ENCODE results near the gene PAK1IP1. TPM values are rescaled to one million over a fixed set of nuclear protein-coding genes. Genes with fewer than 3 reads are reported as not detected.

PAK1IP1 gene
- total RNA-seq, 1 experiment from 2014 or later = 34.0 TPM

GRCh38 chr6:10713962-10714361 lies 19.2 kb downstream of the PAK1IP1 start:
- no peaks in the 10 kb centered on the region for H3F3A ChIP-seq (ENCODE audit: low read length, unreplicated experiment)
- H3K4me2 ChIP-seq (ENCODE audit: low read length) = no peak overlapping the region
- no peak for DNase-seq
- no peak for ATAC-seq
- no peak for TF ChIP-seq EZH2 (IDR thresholded peaks at IDR 0.05; ENCODE audit: low read length, unreplicated experiment)
- no peak for TF ChIP-seq CTCF (conservative IDR thresholded peaks at IDR 0.05; ENCODE audit: low read depth, low read length)
- TF ChIP-seq EZH2phosphoT487 (IDR thresholded peaks at IDR 0.05; ENCODE audit: borderline replicate concordance, low read length) = no peak
- H3K9me3 ChIP-seq (ENCODE audit: low read length) = 0 out of 2 replicates have a peak, but pooled peaks cover 5% of the 10 kb centered on the region
- H3K79me2 ChIP-seq (ENCODE audit: low read length) = no peaks in the 10 kb centered on the region
- no peak overlapping the region for H3K4me3 ChIP-seq (ENCODE audit: low read length)
- H3K36me3 ChIP-seq (ENCODE audit: low read depth, low read length) = peaks cover 7% of the 10 kb centered on the region; the same call in 1 of the 2 replicates
- no peak overlapping the region for H3K9ac ChIP-seq (ENCODE audit: low read length)
- ChIA-PET POLR2A (ENCODE audit: unreplicated experiment) (no interaction called here), CTCF (no interaction called here)
- no peaks in the 10 kb centered on the region for H3K4me1 ChIP-seq (ENCODE audit: insufficient read depth, low read length)
- H3K9me2 ChIP-seq (replicated peaks; ENCODE audit: low read length) = no peaks in the 10 kb centered on the region
- H4K20me1 ChIP-seq (ENCODE audit: low read length) = no peaks in the 10 kb centered on the region
- BruUV-seq (replicated peaks) = no TSS peak
- H3K27ac ChIP-seq (ENCODE audit: low read length) = no peak overlapping the region
- H3K27me3 ChIP-seq (ENCODE audit: low read length) = no peaks in the 10 kb centered on the region
- intact Hi-C loops (cut with micrococcal nuclease) = no loop called here
- H2AFZ ChIP-seq (ENCODE audit: low read length) = no peak overlapping the region

- POLR2A ChIA-PET (ENCODE audit: unreplicated experiment) = interaction anchor here (1.2 kb wide), 1 partner anchor 9 kb away, joined by 4 read pairs; no protein-coding TSS in a partner anchor
- CTCF ChIA-PET = no interaction called here
- Histone ChIP-seq H3K9me3 (ENCODE audit: low read length) (0 out of 2 replicates have a peak, but pooled peaks cover 5% of the 10 kb centered on the region), H3K4me3 (ENCODE audit: low read length) (peak overlapping the region; percentile 74), H3F3A (ENCODE audit: low read length, unreplicated experiment) (no peaks in the 10 kb centered on the region), H3K36me3 (ENCODE audit: low read depth, low read length) (no peaks in the 10 kb centered on the region), H3K4me2 (ENCODE audit: low read length) (peak overlapping the region; percentile 87), H3K4me1 (ENCODE audit: insufficient read depth, low read length) (peaks cover 20% of the 10 kb centered on the region), H3K9me2 (replicated peaks; ENCODE audit: low read length) (no peaks in the 10 kb centered on the region), H3K79me2 (ENCODE audit: low read length) (peaks cover 15% of the 10 kb centered on the region), H3K27ac (ENCODE audit: low read length) (no peak overlapping the region), H3K27me3 (ENCODE audit: low read length) (no peaks in the 10 kb centered on the region), H4K20me1 (ENCODE audit: low read length) (no peaks in the 10 kb centered on the region), H2AFZ (ENCODE audit: low read length) (peak overlapping the region; percentile 86), H3K9ac (ENCODE audit: low read length) (no peak overlapping the region)
- DNase-seq (peak; percentile 62), ATAC-seq (no peak)
- TSS peak; percentile 45 for BruUV-seq (replicated peaks)
- intact Hi-C loops (cut with micrococcal nuclease) = no loop called here
- no peak for TF ChIP-seq EZH2 (IDR thresholded peaks at IDR 0.05; ENCODE audit: low read length, unreplicated experiment)
- TF ChIP-seq CTCF (conservative IDR thresholded peaks at IDR 0.05; ENCODE audit: low read depth, low read length) = no peak
- TF ChIP-seq EZH2phosphoT487 (IDR thresholded peaks at IDR 0.05; ENCODE audit: borderline replicate concordance, low read length) = no peak
These were observed 24.7 kb downstream of the PAK1IP1 start for GRCh38 chr6:10719296-10719963.

GRCh38 chr6:10719964-10720264 lies 25.1 kb downstream of the PAK1IP1 start:
- intact Hi-C loops (cut with micrococcal nuclease) = no loop called here
- no peaks in the 10 kb centered on the region for H3K9me2 ChIP-seq (replicated peaks; ENCODE audit: low read length)
- peaks cover 23% of the 10 kb centered on the region for H3K4me1 ChIP-seq (ENCODE audit: insufficient read depth, low read length)
- ATAC-seq = no peak
- ChIA-PET CTCF (no interaction called here), POLR2A (ENCODE audit: unreplicated experiment) (interaction anchor here (0.6 to 1.2 kb wide), 2 partner anchors 10 to 39 kb away, joined by 4 to 5 read pairs; no protein-coding TSS in a partner anchor)
- H4K20me1 ChIP-seq (ENCODE audit: low read length) = no peaks in the 10 kb centered on the region
- no peaks in the 10 kb centered on the region for H3K27me3 ChIP-seq (ENCODE audit: low read length)
- H3K36me3 ChIP-seq (ENCODE audit: low read depth, low read length) = no peaks in the 10 kb centered on the region
- H3K9me3 ChIP-seq (ENCODE audit: low read length) = 0 out of 2 replicates have a peak, but pooled peaks cover 5% of the 10 kb centered on the region
- H3K4me2 ChIP-seq (ENCODE audit: low read length) = peak overlapping the region; percentile 87
- peak overlapping the region; percentile 86 for H2AFZ ChIP-seq (ENCODE audit: low read length)
- peak overlapping the region; percentile 74 for H3K4me3 ChIP-seq (ENCODE audit: low read length)
- BruUV-seq (replicated peaks) = no TSS peak
- H3K9ac ChIP-seq (ENCODE audit: low read length) = peak overlapping the region; percentile 77
- peak overlapping the region; percentile 29 for H3K27ac ChIP-seq (ENCODE audit: low read length)
- no peak for DNase-seq
- TF ChIP-seq EZH2 (IDR thresholded peaks at IDR 0.05; ENCODE audit: low read length, unreplicated experiment) = no peak
- TF ChIP-seq CTCF (conservative IDR thresholded peaks at IDR 0.05; ENCODE audit: low read depth, low read length) = no peak
- TF ChIP-seq EZH2phosphoT487 (IDR thresholded peaks at IDR 0.05; ENCODE audit: borderline replicate concordance, low read length) = no peak
- H3F3A ChIP-seq (ENCODE audit: low read length, unreplicated experiment) = no peaks in the 10 kb centered on the region
- peaks cover 19% of the 10 kb centered on the region for H3K79me2 ChIP-seq (ENCODE audit: low read length)
